Activated naive CD4-positive, alpha-beta T cell treated with anti-CD3 and anti-CD28 coated beads, Interleukin-2, amount 10 ng/mL, durations not matched to agents 7 days and 5 days (primary cell): ENCODE results near the gene SRGAP3.

Source experiments
- CTCF ChIA-PET: fragments of 350-600 bp; sonication (Branson Sonifier 250); formaldehyde crosslinking; loops from one replicate; lab custom pipeline; 2021; ENCODE audit warnings: antibody characterized with exemption; lab: Charles Lee
- DNase-seq: peaks from one replicate; pipeline ENCODE4 v3.0.0-alpha.2; 2020
- H3K27ac Mint-ChIP-seq: one replicate; pipeline ENCODE4 v1.8.0; 2021; ENCODE audit warnings: mild to moderate bottlenecking, moderate library complexity, mixed read lengths
- H3K27me3 Mint-ChIP-seq: one replicate; pipeline ENCODE4 v1.8.0; 2021; ENCODE audit warnings: mild to moderate bottlenecking, mixed read lengths
- H3K36me3 Mint-ChIP-seq: one replicate; pipeline ENCODE4 v1.8.0; 2021; ENCODE audit warnings: mixed read lengths
- H3K4me1 Mint-ChIP-seq: one replicate; pipeline ENCODE4 v1.8.0; 2021; ENCODE audit warnings: mixed read lengths
- H3K4me3 Mint-ChIP-seq: one replicate; pipeline ENCODE4 v1.8.0; 2021; ENCODE audit warnings: mild to moderate bottlenecking, moderate library complexity, mixed read lengths
- H3K9me3 Mint-ChIP-seq: one replicate; pipeline ENCODE4 v1.8.0; 2021; ENCODE audit warnings: mixed read lengths

The SRGAP3 gene

GRCh38 chr3:9276761-9277370 is 27.4 kb upstream of the SRGAP3 start:
- no peaks in the 10 kb centered on the region for H3K36me3 Mint-ChIP-seq
- no peak overlapping the region for H3K4me3 Mint-ChIP-seq
- H3K4me1 Mint-ChIP-seq = no peaks in the 10 kb centered on the region
- H3K9me3 Mint-ChIP-seq = peaks cover 3% of the 10 kb centered on the region
- CTCF ChIA-PET = no interaction called here
- H3K27me3 Mint-ChIP-seq = peaks cover 26% of the 10 kb centered on the region
- no peak overlapping the region for H3K27ac Mint-ChIP-seq
- DNase-seq = no peak

- H3K4me3 Mint-ChIP-seq = no peak overlapping the region
- H3K9me3 Mint-ChIP-seq = peaks cover 3% of the 10 kb centered on the region
- CTCF ChIA-PET = no interaction called here
- H3K4me1 Mint-ChIP-seq = peaks cover 4% of the 10 kb centered on the region
- H3K27me3 Mint-ChIP-seq = peaks cover 17% of the 10 kb centered on the region
- no peak for DNase-seq
- no peaks in the 10 kb centered on the region for H3K36me3 Mint-ChIP-seq
- no peak overlapping the region for H3K27ac Mint-ChIP-seq
These were observed 22.5 kb upstream of the SRGAP3 start for GRCh38 chr3:9271903-9272302.

GRCh38 chr3:9270704-9271103 is 21.3 kb upstream of the SRGAP3 start:
- H3K27me3 Mint-ChIP-seq = peaks cover 10% of the 10 kb centered on the region
- peak overlapping the region; percentile 46 for H3K27ac Mint-ChIP-seq
- peaks cover 4% of the 10 kb centered on the region for H3K4me1 Mint-ChIP-seq
- CTCF ChIA-PET = no interaction called here
- peaks cover 3% of the 10 kb centered on the region for H3K9me3 Mint-ChIP-seq
- H3K36me3 Mint-ChIP-seq = no peaks in the 10 kb centered on the region
- H3K4me3 Mint-ChIP-seq = no peak overlapping the region
- DNase-seq = no peak

GRCh38 chr3:9266716-9267115 is 17.3 kb upstream of the SRGAP3 start:
- Mint-ChIP-seq H3K4me1 (peaks cover 4% of the 10 kb centered on the region), H3K36me3 (no peaks in the 10 kb centered on the region), H3K27me3 (no peaks in the 10 kb centered on the region), H3K9me3 (no peaks in the 10 kb centered on the region), H3K27ac (no peak overlapping the region), H3K4me3 (no peak overlapping the region)
- DNase-seq = no peak
- CTCF ChIA-PET = no interaction called here

GRCh38 chr3:9260305-9260704 is 10.9 kb upstream of the SRGAP3 start:
- Mint-ChIP-seq H3K9me3 (peaks cover 6% of the 10 kb centered on the region), H3K27me3 (peaks cover 29% of the 10 kb centered on the region), H3K4me1 (no peaks in the 10 kb centered on the region), H3K36me3 (no peaks in the 10 kb centered on the region), H3K27ac (no peak overlapping the region), H3K4me3 (no peak overlapping the region)
- CTCF ChIA-PET = interaction anchor here (2.6 kb wide), 1 partner anchor 10 kb away, joined by 5 read pairs; the partner anchor contains the start of gene SRGAP3
- no peak for DNase-seq

GRCh38 chr3:9257092-9257491 is 7.6 kb upstream of the SRGAP3 start:
- Mint-ChIP-seq H3K27ac (no peak overlapping the region), H3K36me3 (no peaks in the 10 kb centered on the region), H3K4me3 (no peak overlapping the region), H3K27me3 (peaks cover 40% of the 10 kb centered on the region), H3K9me3 (peaks cover 6% of the 10 kb centered on the region), H3K4me1 (no peaks in the 10 kb centered on the region)
- no peak for DNase-seq
- CTCF ChIA-PET = no interaction called here

GRCh38 chr3:9255976-9256375 is 6.5 kb upstream of the SRGAP3 start:
- H3K27me3 Mint-ChIP-seq = peaks cover 46% of the 10 kb centered on the region

GRCh38 chr3:9254764-9255163 is 5.3 kb upstream of the SRGAP3 start:
- H3K4me1 Mint-ChIP-seq = peaks cover 6% of the 10 kb centered on the region
- no peak for DNase-seq
- H3K9me3 Mint-ChIP-seq = peaks cover 6% of the 10 kb centered on the region
- H3K27ac Mint-ChIP-seq = no peak overlapping the region
- CTCF ChIA-PET = interaction anchor here (1.1 kb wide), 1 partner anchor 48 kb away, joined by 3 read pairs; no protein-coding TSS in a partner anchor
- no peak overlapping the region for H3K4me3 Mint-ChIP-seq
- peaks cover 39% of the 10 kb centered on the region for H3K27me3 Mint-ChIP-seq
- H3K36me3 Mint-ChIP-seq = no peaks in the 10 kb centered on the region

More at GRCh38 chr3:9255976-9256375, 6.5 kb upstream of the SRGAP3 start:
- no peak overlapping the region for H3K4me3 Mint-ChIP-seq
- H3K4me1 Mint-ChIP-seq = no peaks in the 10 kb centered on the region
- no peak overlapping the region for H3K27ac Mint-ChIP-seq
- no peak for DNase-seq
- H3K36me3 Mint-ChIP-seq = no peaks in the 10 kb centered on the region
- peaks cover 6% of the 10 kb centered on the region for H3K9me3 Mint-ChIP-seq
- CTCF ChIA-PET = no interaction called here

GRCh38 chr3:9253327-9253726 is 3.9 kb upstream of the SRGAP3 start:
- no peak for DNase-seq
- peaks cover 20% of the 10 kb centered on the region for H3K4me1 Mint-ChIP-seq
- no peak overlapping the region for H3K27ac Mint-ChIP-seq
- H3K27me3 Mint-ChIP-seq = peaks cover 47% of the 10 kb centered on the region
- CTCF ChIA-PET = no interaction called here
- no peaks in the 10 kb centered on the region for H3K36me3 Mint-ChIP-seq
- H3K9me3 Mint-ChIP-seq = peaks cover 5% of the 10 kb centered on the region
- H3K4me3 Mint-ChIP-seq = no peak overlapping the region

GRCh38 chr3:9251055-9251786 is 1.8 kb upstream of the SRGAP3 start:
- Mint-ChIP-seq H3K4me1 (peaks cover 30% of the 10 kb centered on the region), H3K4me3 (no peak overlapping the region), H3K9me3 (no peaks in the 10 kb centered on the region), H3K27ac (no peak overlapping the region), H3K36me3 (no peaks in the 10 kb centered on the region), H3K27me3 (peaks cover 47% of the 10 kb centered on the region)
- no peak for DNase-seq
- CTCF ChIA-PET = interaction anchor here (1.6 to 2.9 kb wide), 3 partner anchors 9 to 264 kb away, joined by 5 to 21 read pairs (median 5); no protein-coding TSS in a partner anchor

GRCh38 chr3:9250236-9250635 is 790 bp upstream of the SRGAP3 start:
- CTCF ChIA-PET = interaction anchor here (0.7 to 2.9 kb wide), 12 partner anchors 10 to 279 kb away, joined by 3 to 21 read pairs (median 4); no protein-coding TSS in a partner anchor
- peaks cover 37% of the 10 kb centered on the region for H3K27me3 Mint-ChIP-seq
- no peaks in the 10 kb centered on the region for H3K36me3 Mint-ChIP-seq
- no peak overlapping the region for H3K27ac Mint-ChIP-seq
- H3K4me3 Mint-ChIP-seq = no peak overlapping the region
- no peak for DNase-seq
- H3K4me1 Mint-ChIP-seq = peaks cover 30% of the 10 kb centered on the region
- no peaks in the 10 kb centered on the region for H3K9me3 Mint-ChIP-seq

- H3K4me3 Mint-ChIP-seq = peak overlapping the region; percentile 83
- H3K4me1 Mint-ChIP-seq = peaks cover 30% of the 10 kb centered on the region
- peak; percentile 33 for DNase-seq
- no peaks in the 10 kb centered on the region for H3K9me3 Mint-ChIP-seq
- CTCF ChIA-PET = interaction anchor here (0.9 to 2.9 kb wide), 7 partner anchors 16 to 277 kb away, joined by 3 to 21 read pairs (median 7); no protein-coding TSS in a partner anchor
- H3K27me3 Mint-ChIP-seq = peaks cover 30% of the 10 kb centered on the region
- H3K36me3 Mint-ChIP-seq = no peaks in the 10 kb centered on the region
- peak overlapping the region; percentile 24 for H3K27ac Mint-ChIP-seq
These were observed 749 bp downstream of the SRGAP3 start for GRCh38 chr3:9248522-9249271.

- peaks cover 36% of the 10 kb centered on the region for H3K27me3 Mint-ChIP-seq
- CTCF ChIA-PET = interaction anchor here (0.9 to 1.2 kb wide), 2 partner anchors 16 to 155 kb away, joined by 3 to 4 read pairs; no protein-coding TSS in a partner anchor
- peak; percentile 50 for DNase-seq
These were observed 1.4 kb downstream of the SRGAP3 start for GRCh38 chr3:9247941-9248521.

More at GRCh38 chr3:9247941-9248521, 1.4 kb downstream of the SRGAP3 start:
- no peak overlapping the region for H3K27ac Mint-ChIP-seq
- no peaks in the 10 kb centered on the region for H3K9me3 Mint-ChIP-seq
- peaks cover 30% of the 10 kb centered on the region for H3K4me1 Mint-ChIP-seq
- H3K4me3 Mint-ChIP-seq = peak overlapping the region; percentile 83
- H3K36me3 Mint-ChIP-seq = no peaks in the 10 kb centered on the region
